Keratinocyte (primary cell): ENCODE measurements around the gene THOC1. TPM values are rescaled to one million over a fixed set of nuclear protein-coding genes. Genes with fewer than 3 reads are reported as not detected.

Experiments used
- DNase-seq: peaks from one replicate; pipeline ENCODE4 v3.0.0-alpha.2; 2011; ENCODE audit warnings: low read depth, missing footprints, low spot score
- FAIRE-seq: peaks from 2 replicates; lab custom pipeline; 2011; peaks lifted over from hg19 to GRCh38; lab: Jason Lieb, UNC
- H2AFZ ChIP-seq: 2 replicates; pipeline ENCODE4 v1.6.0; 2012; ENCODE audit warnings: low read length, control low read depth, inconsistent platforms; ENCODE audit not compliant: control insufficient read depth
- H3K27ac ChIP-seq: 2 replicates; pipeline ENCODE4 v1.5.1; 2011; ENCODE audit warnings: low read length; ENCODE audit not compliant: control insufficient read depth, insufficient read depth
- H3K27me3 ChIP-seq: 3 replicates; pipeline ENCODE4 v1.6.0; 2011; ENCODE audit warnings: low read length; ENCODE audit not compliant: control insufficient read depth, insufficient read depth; ENCODE audit errors: extremely low read depth
- H3K36me3 ChIP-seq, 2 experiments: 2 replicates in 1 of 2; 3 replicates in 1 of 2; pipeline ENCODE4 v1.5.1; 2011; ENCODE audit warnings: low read length in 2 of 2, mild to moderate bottlenecking in 1 of 2; ENCODE audit not compliant: control insufficient read depth in 2 of 2, insufficient read depth in 2 of 2; ENCODE audit errors: extremely low read depth in 1 of 2
- H3K4me1 ChIP-seq: 3 replicates; pipeline ENCODE4 v1.5.1; 2011; ENCODE audit warnings: low read length; ENCODE audit not compliant: control insufficient read depth, insufficient read depth; ENCODE audit errors: extremely low read depth
- H3K4me2 ChIP-seq: 3 replicates; pipeline ENCODE4 v1.6.0; 2011; ENCODE audit warnings: low read depth, low read length; ENCODE audit not compliant: control insufficient read depth, insufficient read depth; ENCODE audit errors: extremely low read depth
- H3K4me3 ChIP-seq, 3 experiments: fragments of 200-600 bp in 1 of 3; sonication (generic) in 1 of 3; 2 replicates in 2 of 3; 3 replicates in 1 of 3; pipeline ENCODE4 v1.5.1; 2011 to 2016; ENCODE audit warnings: low read length in 3 of 3, mild to moderate bottlenecking in 3 of 3, control low read depth in 2 of 3, inconsistent platforms in 1 of 3, low read depth in 1 of 3, mixed read lengths in 1 of 3, mixed run types in 1 of 3, moderate library complexity in 1 of 3; ENCODE audit not compliant: control insufficient read depth in 2 of 3, insufficient read depth in 2 of 3; ENCODE audit errors: extremely low read depth in 1 of 3
- H3K79me2 ChIP-seq: 2 replicates; pipeline ENCODE4 v1.6.0; 2012; ENCODE audit warnings: low read length; ENCODE audit not compliant: control insufficient read depth, insufficient read depth
- H3K9ac ChIP-seq: 3 replicates; pipeline ENCODE4 v1.6.0; 2011; ENCODE audit warnings: low read length; ENCODE audit not compliant: control insufficient read depth, insufficient read depth; ENCODE audit errors: extremely low read depth
- H3K9me1 ChIP-seq: 3 replicates; pipeline ENCODE4 v1.6.0; 2011; ENCODE audit warnings: low read length; ENCODE audit not compliant: control insufficient read depth, insufficient read depth; ENCODE audit errors: extremely low read depth
- H3K9me3 ChIP-seq: 2 replicates; pipeline ENCODE4 v1.5.1; 2012; ENCODE audit warnings: low read depth, low read length; ENCODE audit not compliant: control insufficient read depth
- H4K20me1 ChIP-seq: 3 replicates; pipeline ENCODE4 v1.6.0; 2011; ENCODE audit warnings: low read length; ENCODE audit not compliant: control insufficient read depth, insufficient read depth; ENCODE audit errors: extremely low read depth
- EZH2 ChIP-seq: IDR thresholded peaks from one replicate; pipeline ENCODE4 v1.6.1; 2012; ENCODE audit warnings: inconsistent platforms, mild to moderate bottlenecking, low read length, moderate library complexity
- dilution Hi-C: fragments of 300-500 bp; cut with MboI; formaldehyde crosslinking; loops from one replicate; pipeline ENCODE4 v1.7.0; 2020; ENCODE audit warnings: low sequenced_read_pairs; ENCODE audit not compliant: extremely low pct_ligation_motif_present
- polyA plus RNA-seq, 5 experiments: library from polyadenylated mRNA; depleted of rRNA in 3 of 5; stranded (reverse) in 3 of 5; stranded (forward) in 1 of 5; unstranded in 1 of 5; fragments of >200 nt; gene quantifications; 1 replicate in 1 of 5; 2 replicates in 3 of 5; 3 replicates in 1 of 5; pipeline versions ENCODE4 v1.2.1 to v1.2.3, GENCODE V29; 2011 to 2012; ENCODE audit warnings: missing spikeins in 2 of 5, low read depth in 1 of 5, low replicate concordance in 1 of 5
- TF ChIP-seq, protein P1 (sequence below), 3 experiments: IDR thresholded peaks in 1 of 3; conservative IDR thresholded peaks in 1 of 3; optimal IDR thresholded peaks in 1 of 3; 2 replicates in 2 of 3; 3 replicates in 1 of 3; pipeline versions ENCODE3 to v1.5.1; 2011; ENCODE audit warnings: low read length in 3 of 3, mild to moderate bottlenecking in 3 of 3, moderate library complexity in 2 of 3, control low read depth in 1 of 3, inconsistent platforms in 1 of 3; ENCODE audit not compliant: insufficient read depth in 2 of 3; ENCODE audit errors: extremely low read depth in 1 of 3

The THOC1 gene
- polyA plus RNA-seq, 1 donor (not counting 4 experiments of a cell fraction or from before 2014, with no cell fraction given) = 35.8 TPM

DNA sequence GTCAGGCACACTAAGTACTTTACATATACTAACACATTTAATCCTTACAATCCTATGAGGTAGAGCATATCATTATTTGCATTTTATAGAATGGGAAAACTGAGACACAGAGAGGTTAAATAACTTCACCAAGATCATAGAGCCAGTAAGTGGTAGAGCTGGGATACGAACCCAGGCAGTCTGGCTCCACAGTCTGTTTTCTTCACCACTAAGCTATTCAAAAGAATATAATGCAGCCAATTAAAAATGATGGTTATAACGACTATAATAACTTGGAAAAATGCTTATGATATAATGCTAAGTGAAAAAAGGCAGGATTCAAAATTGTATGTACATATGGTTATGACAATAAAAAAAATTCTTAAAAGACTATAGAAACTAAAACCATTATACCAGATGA, 7.3 kb downstream of the THOC1 start:
- H2AFZ ChIP-seq = no peak overlapping the region
- DNase-seq = no peak
- H3K4me2 ChIP-seq = no peak overlapping the region
- H3K9me3 ChIP-seq = no peaks in the 10 kb centered on the region
- no peaks in the 10 kb centered on the region for H4K20me1 ChIP-seq
- no peaks in the 10 kb centered on the region for H3K9me1 ChIP-seq
- H3K9ac ChIP-seq = no peak overlapping the region
- no peak overlapping the region for H3K27ac ChIP-seq
- H3K36me3 ChIP-seq = peaks cover 3 to 15% of the 10 kb centered on the region in 2 experiments
- no peaks in the 10 kb centered on the region for H3K79me2 ChIP-seq
- H3K4me3 ChIP-seq = no peak overlapping the region
- H3K4me1 ChIP-seq = no peaks in the 10 kb centered on the region
- TF ChIP-seq EZH2 = no peak
- TF ChIP-seq, protein P1, sequence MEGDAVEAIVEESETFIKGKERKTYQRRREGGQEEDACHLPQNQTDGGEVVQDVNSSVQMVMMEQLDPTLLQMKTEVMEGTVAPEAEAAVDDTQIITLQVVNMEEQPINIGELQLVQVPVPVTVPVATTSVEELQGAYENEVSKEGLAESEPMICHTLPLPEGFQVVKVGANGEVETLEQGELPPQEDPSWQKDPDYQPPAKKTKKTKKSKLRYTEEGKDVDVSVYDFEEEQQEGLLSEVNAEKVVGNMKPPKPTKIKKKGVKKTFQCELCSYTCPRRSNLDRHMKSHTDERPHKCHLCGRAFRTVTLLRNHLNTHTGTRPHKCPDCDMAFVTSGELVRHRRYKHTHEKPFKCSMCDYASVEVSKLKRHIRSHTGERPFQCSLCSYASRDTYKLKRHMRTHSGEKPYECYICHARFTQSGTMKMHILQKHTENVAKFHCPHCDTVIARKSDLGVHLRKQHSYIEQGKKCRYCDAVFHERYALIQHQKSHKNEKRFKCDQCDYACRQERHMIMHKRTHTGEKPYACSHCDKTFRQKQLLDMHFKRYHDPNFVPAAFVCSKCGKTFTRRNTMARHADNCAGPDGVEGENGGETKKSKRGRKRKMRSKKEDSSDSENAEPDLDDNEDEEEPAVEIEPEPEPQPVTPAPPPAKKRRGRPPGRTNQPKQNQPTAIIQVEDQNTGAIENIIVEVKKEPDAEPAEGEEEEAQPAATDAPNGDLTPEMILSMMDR (optimal IDR thresholded peaks at IDR 0.05 in 1 of 3, IDR thresholded peaks at IDR 0.05 in 1 of 3, conservative IDR thresholded peaks at IDR 0.05 in 1 of 3; ENCODE audit: extremely low read depth in 1 of 3, insufficient read depth in 2 of 3, low read length in 3 of 3) = no peak
- dilution Hi-C loops = no loop called here
- FAIRE-seq = no peak
- no peaks in the 10 kb centered on the region for H3K27me3 ChIP-seq

DNA sequence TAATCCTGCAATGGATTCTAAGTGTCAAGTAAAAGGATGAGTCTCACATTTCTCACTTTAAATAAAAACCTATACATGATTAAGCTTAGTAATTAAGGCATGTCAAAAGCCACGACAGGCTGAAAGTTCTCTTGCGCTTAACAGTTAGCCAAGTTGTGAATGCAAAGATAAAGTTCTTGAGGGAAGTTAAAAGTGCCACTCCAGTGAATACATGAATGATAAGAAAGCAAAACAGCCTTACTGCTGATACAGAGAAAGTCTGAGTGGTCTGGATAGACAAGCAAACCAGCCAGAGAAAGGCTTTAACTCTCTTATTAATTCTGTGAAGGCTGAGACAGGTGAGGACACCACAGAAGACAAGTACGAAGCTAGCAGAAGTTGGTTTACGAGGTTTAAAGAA, 12.7 kb downstream of the THOC1 start:
- Histone ChIP-seq H4K20me1 (no peaks in the 10 kb centered on the region), H3K27ac (no peak overlapping the region), H3K4me2 (no peak overlapping the region), H3K79me2 (no peaks in the 10 kb centered on the region), H3K4me3 (no peak overlapping the region), H3K9ac (no peak overlapping the region), H3K4me1 (no peaks in the 10 kb centered on the region), H3K27me3 (no peaks in the 10 kb centered on the region), H3K36me3 (peaks cover 3 to 13% of the 10 kb centered on the region in 2 experiments), H2AFZ (no peak overlapping the region), H3K9me3 (no peaks in the 10 kb centered on the region), H3K9me1 (no peaks in the 10 kb centered on the region)
- dilution Hi-C loops = no loop called here
- FAIRE-seq (no peak), DNase-seq (no peak)
- TF ChIP-seq, protein P1 (optimal IDR thresholded peaks at IDR 0.05 in 1 of 3, IDR thresholded peaks at IDR 0.05 in 1 of 3, conservative IDR thresholded peaks at IDR 0.05 in 1 of 3; ENCODE audit: extremely low read depth in 1 of 3, insufficient read depth in 2 of 3, low read length in 3 of 3) = no peak
- TF ChIP-seq EZH2 = no peak
